Activated CD8-positive, alpha-beta memory T cell treated with anti-CD3 and anti-CD28 coated beads, Interleukin-2, amount 50 U/mL, for 48 hours (primary cell): ENCODE data around the gene CADM2.

Experiments
- DNase-seq: peaks from one replicate; pipeline ENCODE4 v3.0.0-alpha.2; 2020

Gene CADM2

GRCh38 chr3:85208650-85209049 lies 249.9 kb downstream of the CADM2 start:
- DNase-seq = no peak

DNA sequence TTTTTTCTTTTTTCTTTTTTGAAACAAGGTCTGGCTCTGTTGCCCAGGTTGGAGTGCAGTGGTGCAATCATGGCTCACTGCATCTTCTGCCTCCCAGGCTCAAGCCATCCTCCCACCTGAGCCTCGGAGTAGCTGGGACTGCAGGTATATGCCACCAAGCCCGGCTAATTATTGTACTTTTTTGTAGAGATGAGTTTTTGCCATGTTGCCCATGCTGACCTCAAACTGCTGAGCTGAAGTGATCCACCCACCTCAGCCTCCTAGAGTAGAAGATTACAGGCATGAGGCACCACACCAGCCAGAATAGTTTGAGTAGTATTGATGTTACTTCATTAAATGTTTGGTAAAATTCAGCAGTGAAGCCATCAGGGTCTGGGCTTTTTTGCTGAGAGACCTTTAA lies 251.8 kb downstream of the CADM2 start:
- no peak for DNase-seq

DNA sequence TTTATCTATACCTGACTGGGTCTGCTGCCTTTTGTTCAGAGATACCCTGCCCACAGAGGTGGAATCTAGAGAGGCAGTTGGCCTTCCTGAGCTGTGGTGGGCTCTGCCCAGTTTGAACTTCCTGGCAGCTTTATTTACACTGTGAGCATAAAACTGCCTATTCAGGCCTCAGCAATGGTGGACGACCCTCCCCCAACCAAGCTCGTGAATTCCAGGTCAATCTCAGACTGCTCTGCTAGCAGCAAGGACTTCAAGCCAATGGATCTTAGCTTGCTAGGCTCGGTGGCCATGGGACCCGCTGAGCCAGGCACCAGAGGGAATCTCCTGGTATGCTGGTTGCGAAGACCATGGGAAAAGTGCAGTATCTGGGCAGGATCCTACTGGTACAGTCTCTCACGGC lies 270.2 kb downstream of the CADM2 start:
- DNase-seq = no peak

DNA sequence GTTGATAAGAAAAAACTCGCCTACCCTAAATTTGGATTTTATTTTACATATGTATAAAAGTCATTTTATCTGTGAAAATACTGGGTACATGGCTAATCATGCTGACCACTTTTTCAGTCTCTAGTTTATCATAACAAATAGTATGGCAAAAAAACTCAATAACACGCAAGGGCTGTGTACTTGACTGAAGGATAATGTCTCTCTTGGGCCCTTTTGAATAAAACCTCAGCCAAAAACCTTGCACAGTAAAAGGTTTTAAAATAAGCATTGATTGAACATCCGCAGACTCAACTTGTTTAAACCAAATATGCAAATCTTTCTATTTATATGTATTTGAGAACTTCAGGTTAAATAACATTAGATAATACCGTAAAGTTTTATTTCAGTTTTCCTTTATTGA lies 285.3 kb downstream of the CADM2 start:
- DNase-seq = no peak

DNA sequence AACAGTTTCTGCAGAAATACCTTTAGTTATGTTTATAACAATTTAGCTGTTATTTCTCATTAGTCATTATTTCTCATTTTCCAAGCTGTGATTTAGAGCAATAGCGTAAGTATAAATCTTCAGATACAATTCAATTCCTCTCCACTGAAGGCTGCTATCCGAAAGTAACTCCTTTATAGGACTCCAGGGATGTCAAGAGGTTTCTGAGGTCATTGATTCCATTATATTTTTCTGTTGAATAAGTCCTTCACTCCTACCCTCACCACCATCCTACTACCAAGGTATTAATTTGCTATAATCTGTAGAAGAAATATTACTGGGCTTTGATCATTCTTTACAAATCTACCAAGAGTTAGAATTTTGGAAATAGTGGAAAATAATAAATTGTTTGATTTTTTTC lies 285.7 kb downstream of the CADM2 start:
- no peak for DNase-seq

GRCh38 chr3:85251766-85252165 lies 293.0 kb downstream of the CADM2 start:
- no peak for DNase-seq

GRCh38 chr3:85252686-85253085 lies 293.9 kb downstream of the CADM2 start:
- DNase-seq = no peak

GRCh38 chr3:85254738-85255137 lies 295.9 kb downstream of the CADM2 start:
- DNase-seq = no peak

DNA sequence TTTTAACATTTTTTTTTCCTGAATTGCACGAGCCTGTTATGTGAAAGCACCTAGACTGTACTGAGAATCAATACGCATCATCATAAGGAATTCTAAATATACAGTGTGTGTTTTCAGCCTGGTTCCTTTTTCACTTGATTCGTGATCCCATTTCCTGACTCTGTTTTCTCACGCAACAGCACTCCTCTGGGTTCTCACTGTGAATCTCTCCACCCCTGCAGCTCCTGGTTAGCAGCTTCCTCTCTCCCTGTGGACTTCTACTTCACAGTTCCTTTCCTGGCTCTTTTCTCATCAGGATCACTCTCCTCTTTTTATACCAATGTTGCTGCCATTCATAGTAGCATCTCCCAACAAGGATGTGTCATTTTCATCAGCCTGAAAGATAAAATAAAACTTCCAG lies 297.2 kb downstream of the CADM2 start:
- no peak for DNase-seq

DNA sequence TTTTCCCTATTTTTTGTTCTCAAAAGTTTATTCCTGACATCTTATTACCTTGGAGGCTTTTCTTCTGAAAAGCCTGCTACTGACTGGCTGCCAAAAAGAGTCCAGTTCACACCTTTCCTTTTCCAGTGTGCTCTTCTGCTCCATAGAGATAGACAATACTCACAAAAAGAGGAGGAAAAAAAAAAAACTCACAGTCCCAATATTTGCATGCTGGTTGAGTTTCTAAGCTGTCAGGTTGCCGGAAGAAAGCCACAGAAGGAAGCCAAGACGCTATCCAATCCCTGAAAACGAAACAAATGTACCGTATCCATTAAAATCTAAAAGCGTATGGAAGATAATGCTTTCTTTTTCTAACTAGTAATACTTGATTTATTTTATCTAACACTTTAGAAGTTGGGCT lies 299.5 kb downstream of the CADM2 start:
- DNase-seq = no peak

DNA sequence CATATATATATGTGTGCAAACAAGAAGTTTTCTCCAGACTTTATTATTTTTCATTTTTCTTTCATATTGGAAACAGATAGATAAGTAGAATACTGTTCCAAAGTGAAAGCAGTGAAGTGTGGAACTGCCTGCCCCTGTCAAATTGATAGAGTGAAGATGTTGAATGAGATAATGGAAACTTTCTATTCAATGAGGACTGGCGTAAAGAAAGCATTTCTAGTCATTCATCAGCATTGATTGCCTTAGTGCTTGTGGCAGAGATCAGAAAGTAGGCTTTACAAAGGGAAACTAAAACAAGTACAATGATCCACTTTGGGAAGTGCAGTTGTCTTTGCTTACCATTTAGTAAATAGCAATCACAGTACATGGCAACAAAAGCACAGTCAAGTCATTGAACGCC lies 300.0 kb downstream of the CADM2 start:
- DNase-seq = no peak

GRCh38 chr3:85259748-85260147 lies 301.0 kb downstream of the CADM2 start:
- DNase-seq = no peak

- DNase-seq = no peak
Measured at GRCh38 chr3:85264381-85264780, 305.6 kb downstream of the CADM2 start.

- DNase-seq = no peak
Measured at GRCh38 chr3:85270488-85270887, 311.7 kb downstream of the CADM2 start.

DNA sequence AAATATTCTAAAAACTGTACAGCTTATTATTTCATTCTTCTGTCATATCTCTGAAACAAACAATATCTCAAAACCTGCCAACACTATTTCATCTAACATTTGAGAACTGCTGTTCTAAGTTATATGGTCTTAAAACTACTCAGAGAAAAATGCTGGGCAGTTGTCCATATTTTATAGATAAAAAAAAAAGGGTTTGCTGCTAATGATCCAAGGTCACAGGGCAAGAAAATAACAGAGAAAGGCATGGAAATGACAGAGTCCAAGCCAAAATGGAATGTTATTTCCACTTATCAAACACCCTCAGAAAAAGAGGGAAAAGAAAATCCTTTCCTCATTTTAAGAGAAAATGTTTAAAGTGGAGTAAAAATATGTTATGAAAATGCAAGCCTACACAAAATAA lies 313.1 kb downstream of the CADM2 start:
- no peak for DNase-seq

GRCh38 chr3:85288257-85288656 lies 329.5 kb downstream of the CADM2 start:
- DNase-seq = no peak

- no peak for DNase-seq
Measured at GRCh38 chr3:85297291-85297690, 338.5 kb downstream of the CADM2 start.

GRCh38 chr3:85298032-85298431 lies 339.2 kb downstream of the CADM2 start:
- no peak for DNase-seq

DNA sequence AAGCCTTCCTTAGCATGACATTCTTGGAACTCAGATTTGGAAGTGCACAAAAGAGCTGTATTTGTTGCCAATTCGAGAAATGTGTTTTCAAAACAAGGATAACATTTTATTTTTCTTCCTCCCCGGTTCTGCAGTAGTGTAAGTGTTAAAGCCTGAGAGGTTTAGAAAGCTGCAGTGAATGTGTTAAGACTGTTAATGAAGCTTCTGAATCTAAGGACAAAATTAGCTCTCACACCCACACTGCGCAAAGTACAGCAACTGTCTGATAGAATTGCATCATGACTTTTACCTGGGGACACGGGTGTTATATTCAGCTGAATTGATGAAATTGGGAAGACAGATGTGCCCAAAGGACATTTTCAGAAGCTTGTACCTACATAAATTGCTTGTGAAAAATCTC lies 344.4 kb downstream of the CADM2 start:
- no peak for DNase-seq

- DNase-seq = no peak
Measured at GRCh38 chr3:85304360-85304964, 345.7 kb downstream of the CADM2 start.

DNA sequence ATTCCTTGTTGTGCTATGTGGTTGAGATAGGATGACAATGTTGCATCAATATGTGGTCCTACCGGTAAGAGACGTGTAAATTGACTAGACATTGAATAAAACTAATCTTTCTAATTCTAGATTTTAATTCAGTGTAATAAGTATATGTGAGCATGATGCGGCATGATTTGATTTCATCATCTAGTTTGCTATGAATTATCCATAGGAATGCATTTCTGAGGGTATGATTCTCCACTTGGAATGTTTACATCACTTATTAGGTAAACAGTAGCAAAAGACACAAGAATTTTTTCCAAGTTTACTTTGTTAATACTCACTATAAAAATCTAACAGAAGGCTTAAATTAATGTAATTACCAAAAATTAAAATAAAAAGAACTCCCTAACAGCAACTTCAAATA lies 353.5 kb downstream of the CADM2 start:
- no peak for DNase-seq

DNA sequence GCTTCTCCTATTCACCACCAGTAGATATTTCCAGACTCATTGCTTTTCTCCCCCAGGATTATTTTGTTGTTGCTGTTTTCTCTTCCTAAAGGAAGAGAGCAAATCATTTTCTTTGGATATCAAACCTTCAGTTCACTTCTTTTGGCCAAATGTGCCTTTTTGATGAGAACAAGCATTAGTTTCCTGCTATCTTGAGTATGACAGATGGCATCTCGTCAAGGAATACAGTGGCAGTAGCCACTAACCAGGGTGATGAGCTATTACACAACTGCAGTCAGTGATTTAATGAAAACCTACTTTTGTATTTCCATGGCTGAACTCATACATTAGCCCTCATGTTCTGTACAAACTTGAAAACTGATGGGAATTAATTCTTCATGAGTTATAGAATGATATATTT lies 354.6 kb downstream of the CADM2 start:
- DNase-seq = no peak

GRCh38 chr3:85316252-85316651 lies 357.5 kb downstream of the CADM2 start:
- DNase-seq = no peak

GRCh38 chr3:85321892-85322291 lies 363.1 kb downstream of the CADM2 start:
- DNase-seq = no peak

DNA sequence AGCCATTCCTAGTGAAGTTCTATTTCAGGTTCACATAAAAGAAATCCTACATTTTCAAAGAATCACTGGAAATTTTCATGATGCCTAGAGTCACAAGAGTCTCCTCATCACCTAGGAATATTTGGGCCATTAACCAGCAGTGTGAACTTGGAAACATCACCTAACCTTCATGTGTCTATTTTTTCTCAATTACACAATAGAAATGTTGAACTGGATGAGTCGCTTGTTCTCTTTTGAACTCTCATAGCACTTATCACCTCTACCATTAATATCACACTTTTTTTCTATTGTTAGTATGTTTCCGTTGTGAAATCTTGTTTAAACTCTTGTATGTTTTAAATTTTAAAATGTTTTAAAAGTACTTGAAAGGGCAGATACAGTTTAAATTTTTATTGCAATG lies 371.3 kb downstream of the CADM2 start:
- no peak for DNase-seq

- no peak for DNase-seq
Measured at GRCh38 chr3:85337895-85338294, 379.1 kb downstream of the CADM2 start.
